OCI-LY7 (cell line): Measurements from ENCODE around the gene ANGPTL8. TPM values are rescaled to one million over a fixed set of nuclear protein-coding genes. Genes with fewer than 3 reads are reported as not detected.

ENCODE experiments used
- BruUV-seq: library from RNA; stranded (reverse); fragments of 400-500 nt; replicated peaks from 2 replicates; lab custom pipeline; 2021; lab: Mats Ljungman, UMichigan
- CTCF ChIA-PET: fragments of 300-600 bp; sonication (Branson Sonifier 250); formaldehyde crosslinking; loops from one replicate; lab custom pipeline; 2022; ENCODE audit warnings: antibody characterized with exemption; ENCODE audit not compliant: unreplicated experiment; lab: Charles Lee
- POLR2A ChIA-PET: fragments of 300-600 bp; sonication (Branson Sonifier 250); formaldehyde crosslinking; loops from one replicate; lab custom pipeline; 2022; ENCODE audit warnings: antibody characterized with exemption; lab: Charles Lee
- DNase-seq: peaks from one replicate; pipeline ENCODE4 v3.0.0-alpha.2; 2015; ENCODE audit warnings: low spot score
- H2AFZ ChIP-seq: fragments of 200-600 bp; sonication (generic), shearing (Covaris generic); 2 replicates; pipeline ENCODE4 v1.6.1; 2014; ENCODE audit warnings: mild to moderate bottlenecking, antibody characterized with exemption, low read length, moderate library complexity
- H3K27ac ChIP-seq: fragments of 200-600 bp; sonication (generic); 2 replicates; pipeline ENCODE4 v1.5.1; 2014; ENCODE audit warnings: mixed run types, low read depth, mild to moderate bottlenecking, moderate library complexity, low read length, inconsistent platforms; ENCODE audit not compliant: poor library complexity, severe bottlenecking
- H3K36me3 ChIP-seq: fragments of 200-600 bp; sonication (generic); 2 replicates; pipeline ENCODE4 v1.6.1; 2014; ENCODE audit warnings: mild to moderate bottlenecking, antibody characterized with exemption, low read length, moderate library complexity, mixed read lengths; ENCODE audit not compliant: insufficient read depth
- H3K4me1 ChIP-seq: fragments of 200-600 bp; sonication (generic); 2 replicates; pipeline ENCODE4 v1.5.1; 2014; ENCODE audit warnings: mild to moderate bottlenecking, low read length; ENCODE audit not compliant: insufficient read depth, poor library complexity, severe bottlenecking
- H3K4me2 ChIP-seq: fragments of 200-600 bp; sonication (generic); 2 replicates; pipeline ENCODE4 v1.6.1; 2014; ENCODE audit warnings: mild to moderate bottlenecking, low read length
- H3K4me3 ChIP-seq: fragments of 200-600 bp; sonication (generic); 2 replicates; pipeline ENCODE4 v1.5.1; 2014; ENCODE audit warnings: mild to moderate bottlenecking, low read depth, low read length; ENCODE audit not compliant: poor library complexity, severe bottlenecking
- H3K79me2 ChIP-seq: fragments of 200-600 bp; sonication (generic); 2 replicates; pipeline ENCODE4 v1.6.1; 2016; ENCODE audit warnings: low read depth, mild to moderate bottlenecking, low read length, moderate library complexity, mixed read lengths; ENCODE audit not compliant: insufficient read depth
- H3K9me2 ChIP-seq: fragments of 200-600 bp; sonication (generic); 2 replicates; pipeline ENCODE4 v1.6.1; 2016; ENCODE audit warnings: mild to moderate bottlenecking, low read length, mixed read lengths; ENCODE audit not compliant: insufficient read depth
- H3K9me3 ChIP-seq: fragments of 200-600 bp; sonication (generic); 2 replicates; pipeline ENCODE4 v1.6.1; 2014; ENCODE audit warnings: mild to moderate bottlenecking, mixed run types, low read length, mixed read lengths
- H4K20me1 ChIP-seq: fragments of 200-600 bp; sonication (generic); 2 replicates; pipeline ENCODE4 v1.6.1; 2014; ENCODE audit warnings: mild to moderate bottlenecking, antibody characterized with exemption, low read length, moderate library complexity, mixed read lengths; ENCODE audit not compliant: insufficient read depth
- CTCF ChIP-seq: fragments of 200-600 bp; sonication (generic); conservative IDR thresholded peaks from 2 replicates; pipeline ENCODE4 v1.5.1; 2014; ENCODE audit warnings: mild to moderate bottlenecking, antibody characterized with exemption, low read length, moderate library complexity, mixed read lengths
- EZH2phosphoT487 ChIP-seq: fragments of 200-600 bp; sonication (generic); IDR thresholded peaks from 2 replicates; pipeline ENCODE4 v1.6.1; 2018; ENCODE audit warnings: low read depth, borderline replicate concordance, mild to moderate bottlenecking, mixed run types, antibody characterized with exemption, low read length, moderate library complexity, mixed read lengths
- intact Hi-C: fragments of 100-400 bp; cut with micrococcal nuclease; formaldehyde crosslinking; loops from one replicate; pipeline ENCODE4 v1.10.0; 2022; ENCODE audit not compliant: unreplicated experiment
- total RNA-seq, 2 experiments: library from RNA; depleted of rRNA in 1 of 2; stranded (reverse); fragments of >200 nt in 1 of 2; shearing (Covaris generic) in 1 of 2; gene quantifications; 2 replicates each; pipeline ENCODE4 v1.2.3, GENCODE V29; 2014 to 2022

The ANGPTL8 gene
- total RNA-seq, 2 experiments from 2014 or later, result not detected

- H3K4me2 ChIP-seq, result no peak overlapping the region
- no peak overlapping the region for H3K27ac ChIP-seq
- no peaks in the 10 kb centered on the region for H4K20me1 ChIP-seq
- intact Hi-C loops, result no loop called here
- BruUV-seq, result no TSS peak
- CTCF ChIA-PET, result no interaction called here
- no peaks in the 10 kb centered on the region for H3K9me3 ChIP-seq
- H3K4me1 ChIP-seq, result no peaks in the 10 kb centered on the region
- no peak for DNase-seq
- no peaks in the 10 kb centered on the region for H3K9me2 ChIP-seq
- H3K4me3 ChIP-seq, result no peak overlapping the region
- no peak for TF ChIP-seq CTCF
- no peak for TF ChIP-seq EZH2phosphoT487
- peaks cover 4% of the 10 kb centered on the region; the same call in 1 of the 2 replicates for H3K36me3 ChIP-seq
- H3K79me2 ChIP-seq, result no peaks in the 10 kb centered on the region
- POLR2A ChIA-PET, result no interaction called here
- no peak overlapping the region for H2AFZ ChIP-seq
These were observed 607 bp downstream of the ANGPTL8 start for GRCh38 chr19:11240008-11240444.

DNA sequence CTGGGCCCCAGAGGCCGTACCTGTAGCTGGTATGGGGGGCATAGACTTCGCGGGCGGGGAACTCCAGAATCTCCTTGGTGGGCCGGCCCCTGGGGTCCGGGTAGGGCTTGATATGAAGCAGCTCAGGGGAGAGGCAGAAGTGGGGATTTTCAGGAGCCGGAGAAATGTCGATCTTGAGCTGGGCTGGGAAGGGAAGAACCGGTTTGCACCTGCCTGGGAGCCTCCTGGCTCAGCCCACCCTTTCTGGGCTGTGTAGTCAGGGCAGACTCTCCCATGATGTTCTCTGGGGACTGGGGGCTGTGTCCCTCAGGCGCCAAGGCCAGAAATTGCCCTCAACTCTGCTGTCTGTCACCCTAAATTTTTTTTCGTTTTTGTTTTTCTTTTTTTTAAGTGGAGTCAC, 2.6 kb downstream of the ANGPTL8 start:
- Histone ChIP-seq H4K20me1 (no peaks in the 10 kb centered on the region), H3K4me3 (no peak overlapping the region), H3K36me3 (peaks cover 8% of the 10 kb centered on the region; the same call in 1 of the 2 replicates), H3K9me2 (no peaks in the 10 kb centered on the region), H3K79me2 (no peaks in the 10 kb centered on the region), H3K4me2 (no peak overlapping the region), H3K9me3 (no peaks in the 10 kb centered on the region), H2AFZ (no peak overlapping the region), H3K27ac (no peak overlapping the region), H3K4me1 (no peaks in the 10 kb centered on the region)
- no peak for DNase-seq
- no TSS peak for BruUV-seq
- TF ChIP-seq EZH2phosphoT487 (no peak), CTCF (no peak)
- ChIA-PET POLR2A (interaction anchor here (0.6 kb wide), 1 partner anchor 210 kb away, joined by 3 read pairs; no protein-coding TSS in a partner anchor), CTCF (no interaction called here)
- intact Hi-C loops, result loop anchor here (2.0 kb wide), 1 partner anchor 23 kb away; no protein-coding TSS in a partner anchor

DNA sequence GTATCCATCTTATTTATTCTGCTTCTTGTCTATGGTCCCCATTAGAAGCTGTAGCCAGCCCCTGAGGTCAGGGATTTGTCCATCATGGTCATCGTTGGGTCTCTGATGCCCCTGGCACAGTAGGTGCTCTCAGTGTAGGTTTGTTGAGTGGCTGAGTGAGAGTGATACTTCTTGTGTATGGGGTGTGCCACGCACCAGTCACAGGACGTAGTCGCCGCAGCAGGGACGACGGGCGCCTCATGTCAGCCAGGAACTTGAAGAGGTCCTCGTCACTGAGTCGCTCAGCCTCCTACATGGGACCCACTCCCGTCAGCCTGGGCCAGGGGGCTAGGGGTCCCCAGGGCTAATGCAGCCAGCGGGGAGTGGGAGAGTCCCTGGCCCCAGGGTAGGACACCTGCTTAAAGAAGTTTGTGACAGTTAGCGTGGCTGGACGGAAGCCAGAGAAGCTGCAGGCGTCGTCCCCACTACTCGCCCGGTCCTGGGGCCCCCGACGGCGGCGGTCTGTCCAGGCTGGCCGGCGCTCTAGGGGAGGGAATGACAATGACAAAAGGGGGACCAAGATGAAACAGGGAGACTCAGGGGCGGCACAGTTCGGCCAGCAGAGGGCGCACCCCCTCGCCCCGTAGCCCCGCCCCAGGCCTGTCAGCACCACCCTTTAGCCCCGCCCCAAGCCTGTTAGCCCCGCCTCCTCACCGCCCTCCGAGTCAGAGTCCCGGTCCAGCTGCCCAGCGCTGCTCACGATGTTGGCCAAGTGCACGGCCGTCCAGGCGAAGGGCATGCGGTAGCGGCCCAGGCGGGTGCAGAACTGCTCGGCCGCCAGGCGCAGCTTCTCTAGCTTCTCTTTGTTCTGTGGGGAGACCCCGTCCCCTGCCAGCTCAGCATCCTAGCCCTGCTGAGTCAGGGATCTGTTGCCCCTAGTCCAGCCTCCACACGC, 3.7 kb downstream of the ANGPTL8 start:
- CTCF ChIA-PET, result interaction anchor here (0.7 kb wide), 1 partner anchor 192 kb away, joined by 12 read pairs; no protein-coding TSS in a partner anchor
- intact Hi-C loops, result loop anchor here (2.0 kb wide), 1 partner anchor 22 kb away; no protein-coding TSS in a partner anchor

More for the DNA sequence above, 3.7 kb downstream of the ANGPTL8 start:
- TF ChIP-seq EZH2phosphoT487, result no peak
- TF ChIP-seq CTCF, result peak; percentile 89
- no peak overlapping the region for H2AFZ ChIP-seq
- H3K9me3 ChIP-seq, result no peaks in the 10 kb centered on the region
- H3K4me1 ChIP-seq, result no peaks in the 10 kb centered on the region
- DNase-seq, result peak; percentile 81
- no peaks in the 10 kb centered on the region for H3K9me2 ChIP-seq
- no peaks in the 10 kb centered on the region for H3K79me2 ChIP-seq
- no peak overlapping the region for H3K27ac ChIP-seq
- no peaks in the 10 kb centered on the region for H4K20me1 ChIP-seq
- H3K4me3 ChIP-seq, result no peak overlapping the region
- H3K4me2 ChIP-seq, result peak overlapping the region; percentile 36; the same call in 1 of the 2 replicates
- POLR2A ChIA-PET, result interaction anchor here (0.5 kb wide), 1 partner anchor 156 kb away, joined by 5 read pairs; no protein-coding TSS in a partner anchor
- H3K36me3 ChIP-seq, result peaks cover 14% of the 10 kb centered on the region
- no TSS peak for BruUV-seq
